NCI-H1417 (cell line): ENCODE data around the gene NUBPL.
A peak's percentile ranks its signal among the peaks of the same experiment; 100 is the strongest.
"Not testable (repeated sequence)": the region's sequence is repeated elsewhere in the genome, so short reads cannot be mapped to it uniquely, and the experiment has no call there.

Source experiments
- DNase-seq, 3 experiments: peaks; one replicate each; lab custom pipeline; 2025; lab: John Stamatoyannopoulos, UW

NUBPL gene

GRCh38 chr14:31877255-31877798 lies 316.1 kb downstream of the NUBPL start:
- no peak for DNase-seq

- DNase-seq = no peak
Measured at GRCh38 chr14:31879661-31880348, 318.6 kb downstream of the NUBPL start.

GRCh38 chr14:31880935-31881334 lies 319.7 kb downstream of the NUBPL start:
- no peak for DNase-seq

GRCh38 chr14:31881531-31882310 lies 320.5 kb downstream of the NUBPL start:
- no peak for DNase-seq

GRCh38 chr14:31884238-31884637 lies 323.0 kb downstream of the NUBPL start:
- no peak for DNase-seq

GRCh38 chr14:31884776-31885379 lies 323.7 kb downstream of the NUBPL start:
- no peak for DNase-seq

- no peak for DNase-seq
Measured at GRCh38 chr14:31886156-31886835, 325.1 kb downstream of the NUBPL start.

GRCh38 chr14:31887929-31888580 lies 326.9 kb downstream of the NUBPL start:
- no peak for DNase-seq

- DNase-seq = no peak
Measured at GRCh38 chr14:31889297-31889696, 328.1 kb downstream of the NUBPL start.

GRCh38 chr14:31890202-31890601 lies 329.0 kb downstream of the NUBPL start:
- DNase-seq = not testable (repeated sequence)

GRCh38 chr14:31893221-31893757 lies 332.1 kb downstream of the NUBPL start:
- DNase-seq = peak in 2 of 3 experiments; percentile 36 to 77

GRCh38 chr14:31894351-31894750 lies 333.1 kb downstream of the NUBPL start:
- no peak for DNase-seq

GRCh38 chr14:31895206-31895605 lies 334.0 kb downstream of the NUBPL start:
- no peak for DNase-seq

- no peak for DNase-seq
Measured at GRCh38 chr14:31895646-31896045, 334.4 kb downstream of the NUBPL start.

- peak in 1 of 3 experiments; percentile 12 for DNase-seq
Measured at GRCh38 chr14:31897581-31898186, 336.5 kb downstream of the NUBPL start.

- no peak for DNase-seq
Measured at GRCh38 chr14:31898838-31899528, 337.8 kb downstream of the NUBPL start.

GRCh38 chr14:31902002-31902401 lies 340.8 kb downstream of the NUBPL start:
- no peak for DNase-seq

- DNase-seq = no peak
Measured at GRCh38 chr14:31902945-31903646, 341.9 kb downstream of the NUBPL start.

GRCh38 chr14:31909977-31910376 lies 348.8 kb downstream of the NUBPL start:
- DNase-seq = no peak
